ENCODE results near the gene IGF2. TPM values are rescaled to one million over a fixed set of nuclear protein-coding genes. Genes with fewer than 3 reads are reported as not detected.

The IGF2 gene
- total and polyA plus RNA-seq, 2 of the 8 experiments (the other 6 are each of a cell fraction or from before 2014, with no cell fraction given), result 0.74 to 1.5 TPM

DNA sequence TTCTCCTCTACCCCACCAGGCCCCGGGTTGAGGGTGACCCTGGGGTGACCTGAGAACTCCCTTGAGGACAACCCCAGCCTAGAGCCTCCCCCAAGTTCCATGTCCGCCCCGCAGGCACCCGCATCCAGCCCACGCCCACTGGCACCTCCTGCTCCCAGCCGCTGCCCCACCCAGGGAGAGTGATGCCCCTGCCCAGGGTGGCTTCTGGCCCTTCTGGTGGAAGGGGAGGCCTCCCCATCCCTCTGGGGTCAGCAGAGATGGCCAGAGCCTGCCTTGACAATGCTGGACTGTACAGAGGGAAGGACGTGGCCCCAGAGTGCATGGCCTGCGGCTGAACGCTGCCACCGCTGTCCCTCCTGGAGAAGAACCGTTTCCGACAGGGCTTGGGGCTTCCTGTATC lies 33.5 kb upstream of the IGF2 start:
- Histone ChIP-seq H2AK5ac (ENCODE audit: low read depth, low read length) (no peak overlapping the region), H3K79me1 (ENCODE audit: low read depth, low read length) (no peaks in the 10 kb centered on the region), H3K4ac (replicated peaks; ENCODE audit: insufficient read length, low read depth, low read length) (no peak overlapping the region), H3K4me2 (ENCODE audit: insufficient read depth in 1 of 2, low read depth in 2 of 2, low read length in 2 of 2) (no peak overlapping the region), H3K18ac (ENCODE audit: extremely low read depth, low read length) (no peak overlapping the region), H4K91ac (replicated peaks; ENCODE audit: insufficient read length, low read length) (no peak overlapping the region), H3K9ac (replicated peaks in 1 of 4; ENCODE audit: extremely low read depth in 1 of 4, low read depth in 3 of 4, low read length in 3 of 4) (no peak overlapping the region), H2BK15ac (ENCODE audit: low read length) (no peak overlapping the region), H3K56ac (replicated peaks; ENCODE audit: insufficient read length, low read depth, low read length) (no peak overlapping the region), H2BK12ac (ENCODE audit: low read depth, low read length) (no peak overlapping the region), H4K8ac (ENCODE audit: extremely low read depth, insufficient read depth, low read length) (no peak overlapping the region), H2BK20ac (ENCODE audit: low read length) (no peak overlapping the region), H2BK5ac (ENCODE audit: low read depth, low read length) (no peak overlapping the region), H3K36me3 (ENCODE audit: control insufficient read depth in 2 of 4, insufficient read depth in 4 of 4, low read length in 3 of 4) (no peaks in the 10 kb centered on the region; a peak in 1 of 8 replicates), H3K4me1 (replicated peaks in 1 of 4; ENCODE audit: control insufficient read depth in 3 of 4, insufficient read depth in 4 of 4, low read length in 3 of 4) (peaks cover 0 to 3% (median 1%) of the 10 kb centered on the region in 4 experiments; a peak in 1 of 7 replicates), H4K20me1 (replicated peaks in 1 of 2; ENCODE audit: control insufficient read depth in 1 of 2, insufficient read depth in 2 of 2, low read length in 2 of 2) (peaks cover 0 to 6% of the 10 kb centered on the region in 2 experiments), H3K27ac (ENCODE audit: low read depth, low read length) (no peak overlapping the region), H2AFZ (ENCODE audit: low read length) (no peak overlapping the region), H3K23me2 (ENCODE audit: low read depth, low read length) (no peaks in the 10 kb centered on the region), H2BK120ac (replicated peaks; ENCODE audit: low read depth, low read length) (no peak overlapping the region), H3K14ac (ENCODE audit: insufficient read length) (no peak overlapping the region), H3K27me3 (replicated peaks in 1 of 4; ENCODE audit: control insufficient read depth in 3 of 4, extremely low read depth in 1 of 4, insufficient read depth in 3 of 4, low read length in 3 of 4) (no peaks in the 10 kb centered on the region), H3K4me3 (ENCODE audit: extremely low read depth in 1 of 4, insufficient read depth in 2 of 4, low read depth in 3 of 4, low read length in 4 of 4) (no peak overlapping the region), H3K23ac (ENCODE audit: insufficient read length) (no peak overlapping the region), H3K9me3 (ENCODE audit: insufficient read depth in 2 of 2, low read depth in 1 of 2, low read length in 1 of 2) (no peaks in the 10 kb centered on the region), H3K79me2 (ENCODE audit: control insufficient read depth in 1 of 2, insufficient read depth in 2 of 2, low read length in 2 of 2) (no peaks in the 10 kb centered on the region), H4K5ac (ENCODE audit: insufficient read length, low read depth, low read length) (no peak overlapping the region)
- no peak for FAIRE-seq
- 91% methylated on average over 6 of the region's 12 CpGs; no CpG with 5 or more reads in 1 of the 2 experiments for WGBS, 2 experiments (ENCODE audit: extremely low coverage in 1 of 2, insufficient coverage in 1 of 2, insufficient read length in 1 of 2, insufficient replicate concordance in 2 of 2, low coverage in 1 of 2, low lambda C conversion rate in 2 of 2, missing lambda C conversion rate in 1 of 2)
- ChIA-PET POLR2A (ENCODE audit: partially characterized antibody) (no interaction called here), CTCF (ENCODE audit: partially characterized antibody) (interaction anchor here (1.3 to 20.6 kb wide), 4 partner anchors 10 to 21 kb away, joined by 4 to 244 read pairs (median 13); partner anchors contain the start of gene INS)
- DNase-seq (ENCODE audit: low read depth in 1 of 2, low spot score in 2 of 2), result no peak
- TF ChIP-seq RXRA (IDR thresholded peaks at IDR 0.05; ENCODE audit: insufficient read depth, low read depth, low read length) (no peak), TAF7 (optimal IDR thresholded peaks at IDR 0.05; ENCODE audit: borderline replicate concordance, low read depth, low read length) (no peak), MAFK (IDR thresholded peaks at IDR 0.05; ENCODE audit: low read depth, low read length) (no peak), GABPA (IDR thresholded peaks at IDR 0.05; ENCODE audit: borderline replicate concordance, insufficient read depth, low read length) (no peak), POLR2A (IDR thresholded peaks at IDR 0.05; ENCODE audit: control extremely low read depth in 1 of 2, low read depth in 2 of 2, low read length in 2 of 2) (no peak), PHF8 (conservative IDR thresholded peaks at IDR 0.05; ENCODE audit: low read depth, low read length) (no peak), JUN (IDR thresholded peaks at IDR 0.05; ENCODE audit: low read depth, low read length) (no peak), KDM5A (IDR thresholded peaks at IDR 0.05; ENCODE audit: low read length) (no peak), SIN3A (conservative IDR thresholded peaks at IDR 0.05 in 1 of 2, IDR thresholded peaks at IDR 0.05 in 1 of 2; ENCODE audit: low read depth in 1 of 2, low read length in 2 of 2) (no peak), TCF12 (IDR thresholded peaks at IDR 0.05; ENCODE audit: low read depth, low read length) (no peak), SP4 (IDR thresholded peaks at IDR 0.05; ENCODE audit: low read length) (no peak), BACH1 (IDR thresholded peaks at IDR 0.05; ENCODE audit: low read length) (no peak), EP300 (IDR thresholded peaks at IDR 0.05; ENCODE audit: borderline replicate concordance in 1 of 2, low read depth in 2 of 2, low read length in 2 of 2) (no peak), CBX8 (IDR thresholded peaks at IDR 0.05; ENCODE audit: borderline replicate concordance, low read depth, low read length) (no peak), SAP30 (IDR thresholded peaks at IDR 0.05; ENCODE audit: insufficient read depth, insufficient replicate concordance, low read length) (no peak)

Measured in H1 (cell line).